Cardiac septum (tissue), 1 donor: Measurements from ENCODE around the gene PGPEP1. TPM values are rescaled to one million over a fixed set of nuclear protein-coding genes. Genes with fewer than 3 reads are reported as not detected.

ENCODE experiments used
- DNase-seq: peaks from one replicate; pipeline ENCODE4 v3.0.0-alpha.2; 2020; ENCODE audit warnings: low spot score
- intact Hi-C: fragments of 100-400 bp; cut with DNase I; formaldehyde crosslinking; loops from one replicate; pipeline ENCODE4 v1.14.0; 2022
- total RNA-seq: library from RNA; stranded (reverse); fragmentation: NEBNext Ultra II Directional; extraction: Animal tissue kit (Norgen Biotek cat#: 25700); gene quantifications from one replicate; pipeline ENCODE4 v1.2.1, GENCODE V29; 2021
- donor health status: DM: no; HTN: no; CAD: no.

The PGPEP1 gene
- total RNA-seq, 1 donor from 2014 or later = 45.5 TPM

GRCh38 chr19:18385359-18385674 is 44.9 kb downstream of the PGPEP1 start:
- DNase-seq = no peak
- intact Hi-C loops = no loop called here

GRCh38 chr19:18385675-18386542 is 45.5 kb downstream of the PGPEP1 start, which contains the start of gene GDF15:
GDF15 (plus strand) TSS chr19:18386158; CDS start chr19:18386190, 32 bp downstream.
- intact Hi-C loops = no loop called here

GRCh38 chr19:18386543-18387271 is 46.3 kb downstream of the PGPEP1 start:
- no peak for DNase-seq
- intact Hi-C loops = no loop called here

More at GRCh38 chr19:18385675-18386542, 45.5 kb downstream of the PGPEP1 start, which contains the start of gene GDF15:
- peak; percentile 79 for DNase-seq

DNA sequence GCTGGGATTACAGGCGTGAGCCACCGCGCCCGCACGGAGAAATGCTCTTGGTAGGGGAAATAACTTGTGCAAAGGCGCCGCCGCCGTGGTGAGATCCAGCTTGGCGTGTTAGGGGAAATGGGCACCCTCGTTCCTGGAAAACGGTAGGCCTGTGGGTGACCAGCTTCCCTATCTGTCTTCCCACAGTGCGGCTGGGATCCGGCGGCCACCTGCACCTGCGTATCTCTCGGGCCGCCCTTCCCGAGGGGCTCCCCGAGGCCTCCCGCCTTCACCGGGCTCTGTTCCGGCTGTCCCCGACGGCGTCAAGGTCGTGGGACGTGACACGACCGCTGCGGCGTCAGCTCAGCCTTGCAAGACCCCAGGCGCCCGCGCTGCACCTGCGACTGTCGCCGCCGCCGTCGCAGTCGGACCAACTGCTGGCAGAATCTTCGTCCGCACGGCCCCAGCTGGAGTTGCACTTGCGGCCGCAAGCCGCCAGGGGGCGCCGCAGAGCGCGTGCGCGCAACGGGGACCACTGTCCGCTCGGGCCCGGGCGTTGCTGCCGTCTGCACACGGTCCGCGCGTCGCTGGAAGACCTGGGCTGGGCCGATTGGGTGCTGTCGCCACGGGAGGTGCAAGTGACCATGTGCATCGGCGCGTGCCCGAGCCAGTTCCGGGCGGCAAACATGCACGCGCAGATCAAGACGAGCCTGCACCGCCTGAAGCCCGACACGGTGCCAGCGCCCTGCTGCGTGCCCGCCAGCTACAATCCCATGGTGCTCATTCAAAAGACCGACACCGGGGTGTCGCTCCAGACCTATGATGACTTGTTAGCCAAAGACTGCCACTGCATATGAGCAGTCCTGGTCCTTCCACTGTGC is 47.9 kb downstream of the PGPEP1 start:
- intact Hi-C loops = no loop called here

DNA sequence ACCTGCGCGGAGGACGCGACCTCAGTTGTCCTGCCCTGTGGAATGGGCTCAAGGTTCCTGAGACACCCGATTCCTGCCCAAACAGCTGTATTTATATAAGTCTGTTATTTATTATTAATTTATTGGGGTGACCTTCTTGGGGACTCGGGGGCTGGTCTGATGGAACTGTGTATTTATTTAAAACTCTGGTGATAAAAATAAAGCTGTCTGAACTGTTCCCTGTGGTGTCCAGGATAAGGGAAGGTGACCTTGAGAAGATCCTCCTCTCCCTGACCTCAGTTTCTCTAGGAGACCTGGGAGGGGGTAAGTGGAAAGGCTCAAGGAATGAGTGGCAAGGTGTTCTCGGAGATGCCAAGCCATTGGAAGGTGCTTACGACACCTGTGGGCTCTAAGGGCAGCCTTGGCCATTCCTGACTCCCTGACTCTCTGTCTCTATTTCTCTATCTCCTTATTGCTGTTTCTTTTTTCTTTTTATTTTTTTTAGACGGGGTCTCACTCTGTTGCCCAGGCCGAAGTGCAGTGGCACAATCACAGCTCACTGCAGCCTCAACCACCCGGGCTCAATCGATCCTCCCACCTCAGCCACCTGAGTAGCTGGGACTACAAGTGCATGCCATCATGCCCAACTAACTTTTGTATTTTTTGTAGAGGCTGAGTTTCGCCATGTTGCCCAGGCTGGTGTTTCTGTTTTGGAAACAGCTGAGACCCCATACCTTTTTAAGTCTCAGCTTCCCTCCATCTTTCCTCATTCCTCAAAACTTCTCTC is 48.7 kb downstream of the PGPEP1 start:
- DNase-seq = no peak
- intact Hi-C loops = no loop called here

More for the DNA sequence above, 47.9 kb downstream of the PGPEP1 start:
- DNase-seq = peak; percentile 95

- intact Hi-C loops = no loop called here
- DNase-seq = no peak
Observed at GRCh38 chr19:18389726-18390064, 49.3 kb downstream of the PGPEP1 start.

DNA sequence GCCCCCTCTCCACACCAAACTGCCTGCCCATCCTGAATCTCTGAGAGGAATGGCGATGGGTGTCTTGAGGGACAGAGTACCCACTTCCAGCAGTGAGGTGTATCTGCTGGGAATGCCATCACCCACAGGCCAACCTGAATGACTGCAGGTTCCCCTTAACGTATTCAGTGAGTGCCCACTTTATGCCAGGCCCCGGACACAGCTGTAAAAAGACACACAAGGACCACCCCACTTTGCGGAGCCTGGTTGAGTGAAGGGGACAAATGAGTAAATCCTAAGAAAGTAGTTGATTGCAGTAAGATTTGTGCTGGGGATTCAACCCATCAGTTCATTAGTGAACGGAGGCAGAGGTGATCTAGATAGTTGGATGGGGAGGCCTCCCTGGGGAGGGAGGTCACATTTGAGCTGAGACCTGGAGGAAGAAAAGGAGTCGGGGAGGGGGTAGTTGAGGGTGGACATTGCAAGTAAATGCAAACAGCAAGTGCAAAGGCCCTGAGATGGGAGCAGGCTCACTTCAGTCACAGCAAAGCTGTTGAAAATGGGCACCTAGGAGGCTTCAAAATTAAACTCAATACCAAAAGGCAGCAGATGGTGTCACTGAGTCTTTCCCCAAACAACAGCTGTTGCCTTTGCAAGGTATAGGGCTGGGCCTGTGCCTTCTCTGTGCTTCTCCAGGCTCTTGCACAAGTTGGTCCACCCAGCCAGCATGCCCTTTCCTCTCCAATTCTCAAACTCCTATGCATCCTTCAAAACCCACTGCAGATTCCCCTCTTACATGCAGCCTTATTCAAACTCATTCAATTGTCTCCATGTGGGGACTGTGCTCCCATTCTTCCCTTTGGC is 49.9 kb downstream of the PGPEP1 start:
- no peak for DNase-seq
- intact Hi-C loops = no loop called here

DNA sequence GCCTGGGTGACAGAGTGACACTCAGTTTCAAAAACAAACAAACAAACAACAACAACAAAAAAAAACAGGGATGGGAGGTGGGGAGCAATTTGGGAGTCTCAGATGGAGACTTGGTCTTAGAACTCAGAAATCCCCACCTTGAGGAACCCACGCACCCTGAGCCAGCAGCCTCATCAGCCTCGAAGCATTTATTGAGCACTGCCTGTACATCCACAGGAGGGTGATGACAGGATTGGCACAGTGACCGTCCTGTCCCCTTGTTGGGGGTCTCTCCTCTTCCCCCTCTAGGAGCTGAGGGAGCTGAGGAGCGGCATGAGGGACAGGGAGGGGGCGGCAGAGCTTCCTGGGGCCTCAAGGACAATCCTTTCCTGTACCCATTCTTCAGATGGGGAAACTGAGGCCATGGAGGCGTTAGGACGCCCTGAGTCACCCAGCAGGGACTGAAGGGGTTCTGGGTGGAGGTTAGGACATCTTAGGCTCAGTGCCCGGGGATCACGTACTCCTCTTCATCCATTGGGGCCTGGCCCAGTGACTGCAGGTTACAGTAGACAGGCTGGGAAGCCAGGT is 51.2 kb downstream of the PGPEP1 start:
- intact Hi-C loops = loop anchor here (2.0 kb wide), 1 partner anchor 17 kb away; no protein-coding TSS in a partner anchor

DNA sequence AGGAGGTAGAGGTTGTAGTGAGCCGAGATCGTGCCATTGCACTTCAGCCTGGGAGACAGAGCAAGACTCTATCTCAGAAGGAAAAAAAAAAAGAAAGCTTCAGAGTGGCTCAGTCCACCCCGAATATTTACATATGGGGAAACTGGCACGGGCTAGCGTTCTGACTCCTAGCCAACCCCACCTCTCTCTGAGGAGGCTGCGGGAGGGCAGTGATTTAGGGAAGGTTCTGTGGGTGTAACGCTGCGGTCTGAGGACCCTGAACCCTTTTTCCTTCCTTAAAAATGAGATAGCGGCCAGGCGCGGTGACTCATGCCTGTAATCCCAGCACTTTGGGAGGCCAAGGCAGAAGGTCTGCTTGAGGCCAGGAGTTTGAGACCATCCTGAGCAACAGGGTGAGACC is 52.0 kb downstream of the PGPEP1 start:
- intact Hi-C loops = loop anchor here (2.0 kb wide), 1 partner anchor 16 kb away; no protein-coding TSS in a partner anchor
- DNase-seq = peak; percentile 88

More for the DNA sequence above, 51.2 kb downstream of the PGPEP1 start:
- no peak for DNase-seq

DNA sequence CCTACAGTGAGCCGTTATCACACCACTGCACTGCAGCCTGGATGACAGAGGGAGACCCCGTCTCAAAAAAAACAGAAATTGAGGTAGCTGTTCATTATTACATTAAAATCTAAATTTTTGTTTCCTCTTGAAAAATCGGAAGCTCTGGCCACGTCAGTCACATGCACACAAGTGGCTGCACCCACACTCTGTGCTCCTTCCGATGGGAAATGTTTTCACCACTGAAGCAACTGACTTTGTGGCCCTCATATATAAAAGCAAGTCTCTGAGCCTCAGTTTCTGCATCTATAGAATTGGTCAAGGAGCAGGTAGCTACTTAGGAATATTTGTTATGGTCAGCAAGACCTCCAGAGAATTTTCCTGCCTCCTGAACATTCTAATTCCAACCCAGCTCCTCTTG is 52.5 kb downstream of the PGPEP1 start:
- intact Hi-C loops = loop anchor here (2.0 kb wide), 1 partner anchor 16 kb away; no protein-coding TSS in a partner anchor
- DNase-seq = no peak

GRCh38 chr19:18393836-18394235 is 53.4 kb downstream of the PGPEP1 start:
- intact Hi-C loops = loop anchor here (2.0 kb wide), 1 partner anchor 15 kb away; no protein-coding TSS in a partner anchor
- DNase-seq = peak; percentile 85

GRCh38 chr19:18396471-18397241 is 56.3 kb downstream of the PGPEP1 start:
- DNase-seq = no peak
- intact Hi-C loops = no loop called here

GRCh38 chr19:18397242-18398202 is 57.1 kb downstream of the PGPEP1 start, which contains the start of gene LRRC25:
LRRC25 (minus strand) TSS chr19:18397622; CDS start chr19:18396963, 659 bp downstream.
- peak; percentile 90 for DNase-seq
- intact Hi-C loops = no loop called here

DNA sequence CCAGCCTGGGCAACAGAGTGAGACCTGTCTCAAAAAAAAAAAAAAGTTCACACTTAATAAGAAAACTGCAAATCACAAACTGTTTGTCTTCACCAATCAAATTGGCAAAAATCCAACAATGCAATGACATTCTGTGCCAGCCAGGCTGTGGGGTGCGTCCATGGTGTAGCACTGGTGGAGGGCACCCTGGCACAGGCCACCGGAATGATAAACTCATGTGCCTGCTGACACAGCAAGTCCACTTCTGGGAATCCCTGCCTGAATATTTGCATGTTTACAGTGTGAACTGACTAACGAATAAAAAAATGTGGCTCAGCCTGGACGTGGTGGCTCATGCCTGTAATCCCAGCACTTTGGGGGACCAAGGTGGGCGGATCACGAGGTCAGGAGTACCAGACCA is 58.6 kb downstream of the PGPEP1 start:
- intact Hi-C loops = no loop called here

DNA sequence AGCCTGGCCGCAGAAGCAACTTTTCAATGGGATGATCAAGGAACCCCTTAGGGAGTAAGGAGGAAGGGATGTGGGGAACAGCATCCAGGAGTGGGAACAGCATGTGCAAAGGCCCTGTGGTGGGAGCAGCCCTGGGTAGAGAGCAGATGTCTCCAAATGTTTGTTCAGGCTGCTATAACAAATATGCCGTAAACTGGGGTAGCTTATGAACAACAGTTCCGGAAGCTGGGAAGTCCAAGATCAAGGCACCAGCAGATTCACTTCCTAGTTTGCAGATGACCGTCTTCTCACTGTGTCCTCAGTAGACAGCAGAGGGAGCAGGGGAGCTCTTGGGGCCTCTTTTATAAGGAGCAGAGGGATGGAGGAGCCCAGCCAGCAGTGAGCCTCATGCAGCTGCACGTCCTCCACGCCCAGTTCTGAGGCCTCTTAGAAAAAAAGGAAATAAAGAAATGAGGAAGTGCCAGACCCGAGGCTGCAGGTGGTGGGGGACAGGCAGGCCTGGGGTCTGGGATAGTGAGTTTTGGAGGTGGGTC is 61.2 kb downstream of the PGPEP1 start:
- intact Hi-C loops = no loop called here
- peak; percentile 88 for DNase-seq

More for the DNA sequence above, 58.6 kb downstream of the PGPEP1 start:
- DNase-seq = no peak
